GM12878 (cell line): ENCODE measurements around the gene SHQ1. TPM values are rescaled to one million over a fixed set of nuclear protein-coding genes. Genes with fewer than 3 reads are reported as not detected.

Source experiments
- ATAC-seq: fragments of 200-7000 bp; cut with Tn5 transposase; 3 replicates; pipeline ENCODE4 v1.9.1; 2020; ENCODE audit warnings: mild to moderate bottlenecking, moderate library complexity
- BruUV-seq: library from RNA; stranded (reverse); fragments of 400-500 nt; replicated peaks from 2 replicates; lab custom pipeline; 2021; lab: Mats Ljungman, UMichigan
- CTCF ChIA-PET: fragments of 300-600 bp; sonication (Branson Sonifier 250); formaldehyde crosslinking; extraction: SDS; loops from one replicate; lab custom pipeline; 2021; ENCODE audit warnings: inconsistent platforms; lab: Yijun Ruan, JAX
- POLR2A ChIA-PET: fragments of 350-600 bp; formaldehyde crosslinking; extraction: SDS; loops from one replicate; lab custom pipeline; 2021; ENCODE audit warnings: inconsistent platforms; lab: Charles Lee
- RAD21 ChIA-PET: fragments of 300-600 bp; sonication (Branson Sonifier 250); formaldehyde crosslinking; loops from one replicate; lab custom pipeline; 2023; ENCODE audit warnings: antibody characterized with exemption; ENCODE audit not compliant: unreplicated experiment; lab: Charles Lee
- SMC1A ChIA-PET: fragments of 300-600 bp; sonication (Branson Sonifier 250); formaldehyde crosslinking; loops from one replicate; lab custom pipeline; 2023; ENCODE audit not compliant: unreplicated experiment, uncharacterized antibody; lab: Charles Lee
- DNase-seq: peaks from one replicate; pipeline ENCODE4 v3.0.0-alpha.2; 2011; ENCODE audit warnings: low read depth, low spot score
- FAIRE-seq: peaks from 3 replicates; lab custom pipeline; 2011; peaks lifted over from hg19 to GRCh38; lab: Jason Lieb, UNC
- H2AFZ ChIP-seq: 2 replicates; pipeline ENCODE4 v1.6.0; 2011; ENCODE audit warnings: low read depth, low read length, control low read depth; ENCODE audit not compliant: control insufficient read depth
- H3K27ac ChIP-seq: 2 replicates; pipeline ENCODE4 v1.5.1; 2011; ENCODE audit warnings: control low read depth; ENCODE audit not compliant: control insufficient read depth, insufficient read depth
- H3K27me3 ChIP-seq, 2 experiments: replicated peaks in 1 of 2; 2 replicates each; pipeline versions ENCODE4 v1.6.0 to v1.6.1; 2011; ENCODE audit warnings: low read length in 1 of 2; ENCODE audit not compliant: control insufficient read depth in 2 of 2, insufficient read depth in 2 of 2
- H3K36me3 ChIP-seq, 2 experiments: 2 replicates each; pipeline ENCODE4 v1.5.1; 2011; ENCODE audit warnings: low read length in 1 of 2; ENCODE audit not compliant: control insufficient read depth in 2 of 2, insufficient read depth in 2 of 2
- H3K4me1 ChIP-seq: 2 replicates; pipeline ENCODE4 v1.6.1; 2011; ENCODE audit warnings: mild to moderate bottlenecking, low read length, moderate library complexity, mixed read lengths; ENCODE audit not compliant: control insufficient read depth, insufficient read depth
- H3K4me2 ChIP-seq: 2 replicates; pipeline ENCODE4 v1.6.0; 2011; ENCODE audit warnings: control low read depth; ENCODE audit not compliant: control insufficient read depth, insufficient read depth
- H3K4me3 ChIP-seq: fragments of 200-600 bp; sonication (generic); 2 replicates; pipeline ENCODE4 v1.5.1; 2016
- H3K79me2 ChIP-seq: 2 replicates; pipeline ENCODE4 v1.6.0; 2011; ENCODE audit warnings: low read length; ENCODE audit not compliant: control insufficient read depth, insufficient read depth
- H3K9ac ChIP-seq: 2 replicates; pipeline ENCODE4 v1.8.0; 2011; ENCODE audit warnings: low read length, control low read depth, mixed read lengths; ENCODE audit not compliant: control insufficient read depth, insufficient read depth
- H3K9me3 ChIP-seq: replicated peaks from 3 replicates; pipeline ENCODE4 v1.5.1; 2011; ENCODE audit warnings: mild to moderate bottlenecking, low read length; ENCODE audit not compliant: control insufficient read depth, insufficient read depth
- H4K20me1 ChIP-seq: 2 replicates; pipeline ENCODE4 v1.6.0; 2011; ENCODE audit not compliant: control insufficient read depth, insufficient read depth
- BMI1 ChIP-seq: fragments of 450-650 bp; IDR thresholded peaks from 2 replicates; pipeline ENCODE4 v1.6.1; 2016; ENCODE audit warnings: mild to moderate bottlenecking, moderate library complexity, borderline replicate concordance
- CHD1 ChIP-seq: IDR thresholded peaks from 2 replicates; pipeline ENCODE4 v1.6.1; 2012; ENCODE audit warnings: low read depth, low read length, improper control_type of control experiment
- EED ChIP-seq: sonication (generic); IDR thresholded peaks from 2 replicates; pipeline ENCODE4 v1.6.1; 2016; ENCODE audit warnings: antibody characterized with exemption, low read depth
- ELK1 ChIP-seq: IDR thresholded peaks from 2 replicates; pipeline ENCODE4 v1.6.1; 2012; ENCODE audit warnings: low read depth, low read length, improper control_type of control experiment
- ETV6 ChIP-seq, 2 experiments: fragments of 450-650 bp in 1 of 2; IDR thresholded peaks in 1 of 2; conservative IDR thresholded peaks in 1 of 2; 2 replicates each; pipeline ENCODE4 v1.6.1; 2014; ENCODE audit warnings: antibody characterized with exemption in 1 of 2, borderline replicate concordance in 1 of 2, low read depth in 1 of 2, mild to moderate bottlenecking in 1 of 2, moderate library complexity in 1 of 2
- GATAD2B ChIP-seq: fragments of 450-650 bp; conservative IDR thresholded peaks from 2 replicates; pipeline ENCODE4 v1.6.1; 2017; ENCODE audit warnings: low read depth, mild to moderate bottlenecking, moderate library complexity
- HDGF ChIP-seq: fragments of 450-650 bp; IDR thresholded peaks from 2 replicates; pipeline ENCODE4 v1.6.1; 2016; ENCODE audit warnings: antibody characterized with exemption
- IKZF1 ChIP-seq: fragments of 450-650 bp; conservative IDR thresholded peaks from 2 replicates; pipeline ENCODE4 v1.6.1; 2017; ENCODE audit warnings: antibody characterized with exemption, mild to moderate bottlenecking
- JUND ChIP-seq: IDR thresholded peaks from 2 replicates; pipeline ENCODE4 v1.6.1; 2012; ENCODE audit warnings: low read depth, mild to moderate bottlenecking, low read length, improper control_type of control experiment, moderate library complexity
- NFYB ChIP-seq: IDR thresholded peaks from 2 replicates; pipeline ENCODE4 v1.6.1; 2011; ENCODE audit warnings: low read depth, mild to moderate bottlenecking, low read length, improper control_type of control experiment, moderate library complexity; ENCODE audit not compliant: insufficient read depth
- NR2C2 ChIP-seq: IDR thresholded peaks from 2 replicates; pipeline ENCODE4 v1.6.1; 2011; ENCODE audit warnings: borderline replicate concordance, low read depth; ENCODE audit not compliant: control insufficient read depth, insufficient read length
- PML ChIP-seq: IDR thresholded peaks from 2 replicates; pipeline ENCODE4 v1.6.1; 2012; ENCODE audit warnings: low read length, inconsistent platforms
- SMAD5 ChIP-seq: IDR thresholded peaks from 2 replicates; pipeline ENCODE4 v1.6.1; 2016; ENCODE audit warnings: antibody characterized with exemption, low read depth
- SPI1 ChIP-seq: IDR thresholded peaks from 2 replicates; pipeline ENCODE4 v1.6.1; 2011; ENCODE audit warnings: low read depth, mild to moderate bottlenecking, low read length, moderate library complexity, borderline replicate concordance; ENCODE audit not compliant: insufficient read depth
- SUZ12 ChIP-seq: fragments of 200-600 bp; sonication (generic); IDR thresholded peaks from one replicate; pipeline ENCODE4 v1.6.1; 2018; ENCODE audit warnings: antibody characterized with exemption, mild to moderate bottlenecking; ENCODE audit not compliant: unreplicated experiment
- TCF12 ChIP-seq: IDR thresholded peaks from 2 replicates; pipeline ENCODE4 v1.6.1; 2011; ENCODE audit warnings: low read depth, mild to moderate bottlenecking, low read length
- TCF3 ChIP-seq: IDR thresholded peaks from 2 replicates; pipeline ENCODE4 v1.6.1; 2012; ENCODE audit warnings: low read depth, mild to moderate bottlenecking, low read length, borderline replicate concordance; ENCODE audit not compliant: insufficient read depth
- YBX1 ChIP-seq: fragments of 450-650 bp; IDR thresholded peaks from 2 replicates; pipeline ENCODE4 v1.6.1; 2016; ENCODE audit warnings: antibody characterized with exemption
- ZBED1 ChIP-seq: IDR thresholded peaks from 2 replicates; pipeline ENCODE4 v1.6.1; 2016; ENCODE audit warnings: borderline replicate concordance
- WGBS: methylation state at CpG from one replicate; pipeline ENCODE4 v1.1.6; 2016; ENCODE audit warnings: low lambda C conversion rate; ENCODE audit not compliant: insufficient replicate concordance, insufficient coverage; ENCODE audit errors: missing lambda C conversion rate; 5-methylcytosine and 5-hydroxymethylcytosine counted together
- in situ Hi-C: fragments of 300-500 bp; cut with MboI; formaldehyde crosslinking; loops from 9 replicates; pipeline ENCODE4 v1.14.3; 2018; ENCODE audit warnings: mixed read lengths
- intact Hi-C: fragments of 100-400 bp; cut with micrococcal nuclease; formaldehyde crosslinking; loops from one replicate; pipeline ENCODE4 v1.14.2; 2022; ENCODE audit not compliant: unreplicated experiment
- polyA plus RNA-seq, 11 experiments: library from polyadenylated mRNA; depleted of rRNA in 4 of 11; unstranded in 6 of 11; stranded (reverse) in 5 of 11; fragments of >200 nt; fragmentation: Nextera tagmentation in 4 of 11; fragmentation: Illumina TruSeq in 1 of 11; extraction: Ambion mirVana in 4 of 11; extraction: Trizol in 1 of 11; gene quantifications; 1 replicate in 1 of 11; 2 replicates in 10 of 11; pipeline versions ENCODE4 v1.2.1 to v1.2.3, GENCODE V29; 2011 to 2016; ENCODE audit warnings: inconsistent platforms in 2 of 11, missing spikeins in 2 of 11, low read depth in 1 of 11
- total RNA-seq, 4 experiments: library from RNA; depleted of rRNA in 3 of 4; stranded (reverse); fragments of >200 nt in 3 of 4; fragmentation: Illumina TruSeq in 1 of 4; extraction: Trizol in 1 of 4; gene quantifications; 2 replicates each; pipeline versions ENCODE4 v1.2.1 to v1.2.3, GENCODE V29; 2013 to 2021
- TF ChIP-seq, protein P1 (sequence below): fragments of 450-650 bp; IDR thresholded peaks from 2 replicates; pipeline ENCODE4 v1.6.1; 2016; ENCODE audit warnings: mild to moderate bottlenecking
- TF ChIP-seq, protein P2 (sequence below): fragments of 450-650 bp; IDR thresholded peaks from 2 replicates; pipeline ENCODE4 v1.6.1; 2017; ENCODE audit warnings: low read depth, mild to moderate bottlenecking, moderate library complexity

The SHQ1 gene
- total and polyA plus RNA-seq, 10 of the 15 experiments (the other 5 are each of a cell fraction or from before 2014, with no cell fraction given) = 12.6 to 51.7 (median 24.5) TPM

DNA sequence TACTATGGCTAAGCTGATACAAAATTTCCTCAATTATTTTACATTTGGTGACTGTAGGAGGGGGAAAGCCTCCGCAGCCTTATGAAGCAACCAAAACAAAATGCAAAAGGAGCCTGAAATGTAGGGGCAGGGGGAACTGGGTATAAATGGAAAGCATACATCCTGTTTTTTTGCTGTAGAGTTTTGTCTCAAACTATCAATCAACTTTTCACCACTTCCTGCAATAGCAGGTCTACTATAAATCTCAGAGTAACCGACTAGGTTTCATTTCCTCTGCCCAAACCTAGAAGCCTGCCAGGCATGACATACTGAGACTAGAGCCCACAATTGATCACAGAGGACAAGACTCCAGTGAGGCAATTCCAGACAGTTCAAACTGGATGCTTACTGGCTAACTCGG is 91.3 kb downstream of the SHQ1 start:
- ChIA-PET POLR2A (no interaction called here), CTCF (interaction anchor here (1.2 kb wide), 1 partner anchor 65 kb away, joined by 4 read pairs; no protein-coding TSS in a partner anchor), RAD21 (no interaction called here), SMC1A (interaction anchor here (1.1 to 1.2 kb wide), 2 partner anchors 34 to 69 kb away, joined by 3 read pairs; no protein-coding TSS in a partner anchor)
- Histone ChIP-seq H3K4me1 (peaks cover 14% of the 10 kb centered on the region), H3K36me3 (peaks cover 0 to 3% of the 10 kb centered on the region in 2 experiments; a peak in 2 of 4 replicates), H3K79me2 (no peaks in the 10 kb centered on the region), H3K27ac (peak overlapping the region; percentile 29; the same call in 1 of the 2 replicates), H2AFZ (no peak overlapping the region), H3K4me2 (peak overlapping the region; percentile 68; the same call in 1 of the 2 replicates), H3K9ac (no peak overlapping the region), H3K4me3 (no peak overlapping the region), H3K9me3 (no peaks in the 10 kb centered on the region), H3K27me3 (no peaks in the 10 kb centered on the region), H4K20me1 (no peaks in the 10 kb centered on the region)
- DNase-seq = peak; percentile 77
- WGBS = 4% methylated on average over 3 of the region's 3 CpGs
- BruUV-seq = no TSS peak
- in situ Hi-C loops = no loop called here
- intact Hi-C loops = loop anchor here (5.0 to 10.0 kb wide), 2 partner anchors 60 to 322 kb away; no protein-coding TSS in a partner anchor
- peak; percentile 100 for ATAC-seq
- FAIRE-seq = peak; percentile 99
- TF ChIP-seq ELK1 = peak; percentile 30; the same call in 1 of the 2 replicates
- TF ChIP-seq CHD1 = no peak
- peak; percentile 75 for TF ChIP-seq EED
- TF ChIP-seq, protein P1, sequence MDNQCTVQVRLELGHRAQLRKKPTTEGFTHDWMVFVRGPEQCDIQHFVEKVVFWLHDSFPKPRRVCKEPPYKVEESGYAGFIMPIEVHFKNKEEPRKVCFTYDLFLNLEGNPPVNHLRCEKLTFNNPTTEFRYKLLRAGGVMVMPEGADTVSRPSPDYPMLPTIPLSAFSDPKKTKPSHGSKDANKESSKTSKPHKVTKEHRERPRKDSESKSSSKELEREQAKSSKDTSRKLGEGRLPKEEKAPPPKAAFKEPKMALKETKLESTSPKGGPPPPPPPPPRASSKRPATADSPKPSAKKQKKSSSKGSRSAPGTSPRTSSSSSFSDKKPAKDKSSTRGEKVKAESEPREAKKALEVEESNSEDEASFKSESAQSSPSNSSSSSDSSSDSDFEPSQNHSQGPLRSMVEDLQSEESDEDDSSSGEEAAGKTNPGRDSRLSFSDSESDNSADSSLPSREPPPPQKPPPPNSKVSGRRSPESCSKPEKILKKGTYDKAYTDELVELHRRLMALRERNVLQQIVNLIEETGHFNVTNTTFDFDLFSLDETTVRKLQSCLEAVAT = peak; percentile 98
- TF ChIP-seq BMI1 = peak; percentile 27; the same call in 1 of the 2 replicates
- TF ChIP-seq HDGF = no peak
- TF ChIP-seq, protein P2, sequence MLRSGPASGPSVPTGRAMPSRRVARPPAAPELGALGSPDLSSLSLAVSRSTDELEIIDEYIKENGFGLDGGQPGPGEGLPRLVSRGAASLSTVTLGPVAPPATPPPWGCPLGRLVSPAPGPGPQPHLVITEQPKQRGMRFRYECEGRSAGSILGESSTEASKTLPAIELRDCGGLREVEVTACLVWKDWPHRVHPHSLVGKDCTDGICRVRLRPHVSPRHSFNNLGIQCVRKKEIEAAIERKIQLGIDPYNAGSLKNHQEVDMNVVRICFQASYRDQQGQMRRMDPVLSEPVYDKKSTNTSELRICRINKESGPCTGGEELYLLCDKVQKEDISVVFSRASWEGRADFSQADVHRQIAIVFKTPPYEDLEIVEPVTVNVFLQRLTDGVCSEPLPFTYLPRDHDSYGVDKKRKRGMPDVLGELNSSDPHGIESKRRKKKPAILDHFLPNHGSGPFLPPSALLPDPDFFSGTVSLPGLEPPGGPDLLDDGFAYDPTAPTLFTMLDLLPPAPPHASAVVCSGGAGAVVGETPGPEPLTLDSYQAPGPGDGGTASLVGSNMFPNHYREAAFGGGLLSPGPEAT = peak; percentile 49; the same call in 1 of the 2 replicates
- TF ChIP-seq NFYB = no peak
- no peak for TF ChIP-seq SUZ12
- peak; percentile 38; the same call in 1 of the 2 replicates for TF ChIP-seq ZBED1
- 0 out of 2 replicates have a peak, but pooled peaks have one; percentile 25 for TF ChIP-seq GATAD2B
- TF ChIP-seq PML = peak; percentile 71; the same call in 1 of the 2 replicates
- peak; percentile 88 for TF ChIP-seq IKZF1
- TF ChIP-seq TCF12 = 0 out of 2 replicates have a peak, but pooled peaks have one; percentile 26
- TF ChIP-seq SPI1 = peak; percentile 98
- no peak for TF ChIP-seq SMAD5
- TF ChIP-seq ETV6 (conservative IDR thresholded peaks at IDR 0.05 in 1 of 2, IDR thresholded peaks at IDR 0.05 in 1 of 2; ENCODE audit: borderline replicate concordance in 1 of 2, low read depth in 1 of 2) = peak in 1 of 2 experiments; percentile 95; a peak in 2 of 4 replicates
- 0 out of 2 replicates have a peak, but pooled peaks have one; percentile 15 for TF ChIP-seq TCF3
- no peak for TF ChIP-seq JUND
- no peak for TF ChIP-seq YBX1
- TF ChIP-seq NR2C2 = no peak
